AG09309 (cell line): Measurements from ENCODE around the gene MAP7D1.
A peak's percentile ranks its signal among the peaks of the same experiment; 100 is the strongest.
"Not testable (repeated sequence)": the region's sequence is repeated elsewhere in the genome, so short reads cannot be mapped to it uniquely, and the experiment has no call there.

ENCODE experiments used
- DNase-seq: peaks from one replicate; pipeline ENCODE4 v3.0.0-alpha.2; 2010; ENCODE audit warnings: low read depth
- H3K4me3 ChIP-seq: 2 replicates; pipeline ENCODE4 v1.5.1; 2011; ENCODE audit warnings: mild to moderate bottlenecking, low read depth, low read length, moderate library complexity; ENCODE audit not compliant: control insufficient read depth
- CTCF ChIP-seq: IDR thresholded peaks from 2 replicates; pipeline ENCODE4 v1.5.1; 2011; ENCODE audit warnings: mild to moderate bottlenecking, low read depth, low read length, inconsistent platforms; ENCODE audit not compliant: insufficient read depth, control insufficient read depth; ENCODE audit errors: missing control alignments

The MAP7D1 gene

DNA sequence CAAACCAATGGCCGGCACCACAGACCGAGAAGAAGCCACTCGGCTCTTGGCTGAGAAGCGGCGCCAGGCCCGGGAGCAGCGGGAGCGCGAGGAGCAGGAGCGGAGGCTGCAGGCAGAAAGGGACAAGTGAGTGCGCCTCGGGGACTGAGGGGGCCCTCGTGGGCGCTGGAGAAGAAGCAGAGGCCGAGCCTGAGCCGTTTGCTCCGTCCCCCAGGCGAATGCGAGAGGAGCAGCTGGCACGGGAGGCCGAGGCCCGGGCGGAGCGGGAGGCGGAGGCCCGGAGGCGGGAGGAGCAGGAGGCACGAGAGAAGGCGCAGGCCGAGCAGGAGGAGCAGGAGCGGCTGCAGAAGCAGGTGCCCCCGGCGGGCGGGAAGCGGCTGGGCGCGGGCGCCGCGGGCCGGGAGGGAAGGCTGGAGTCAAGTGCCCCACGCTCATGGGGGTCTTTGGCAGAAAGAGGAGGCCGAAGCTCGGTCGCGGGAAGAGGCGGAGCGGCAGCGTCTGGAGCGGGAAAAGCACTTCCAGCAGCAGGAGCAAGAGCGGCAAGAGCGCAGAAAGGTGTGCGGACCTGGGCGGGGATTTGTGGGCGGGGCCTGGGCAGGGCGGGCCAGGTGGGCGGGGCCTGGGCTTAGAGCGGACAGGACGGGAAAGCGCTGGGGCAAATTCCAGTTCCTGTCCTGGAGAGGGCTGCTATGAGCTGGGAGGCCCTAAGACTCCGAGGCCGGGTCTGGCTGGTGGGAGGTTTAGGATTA is 22.7 kb downstream of the MAP7D1 start:
- TF ChIP-seq CTCF = no peak
- H3K4me3 ChIP-seq = no peak overlapping the region
- DNase-seq = no peak

DNA sequence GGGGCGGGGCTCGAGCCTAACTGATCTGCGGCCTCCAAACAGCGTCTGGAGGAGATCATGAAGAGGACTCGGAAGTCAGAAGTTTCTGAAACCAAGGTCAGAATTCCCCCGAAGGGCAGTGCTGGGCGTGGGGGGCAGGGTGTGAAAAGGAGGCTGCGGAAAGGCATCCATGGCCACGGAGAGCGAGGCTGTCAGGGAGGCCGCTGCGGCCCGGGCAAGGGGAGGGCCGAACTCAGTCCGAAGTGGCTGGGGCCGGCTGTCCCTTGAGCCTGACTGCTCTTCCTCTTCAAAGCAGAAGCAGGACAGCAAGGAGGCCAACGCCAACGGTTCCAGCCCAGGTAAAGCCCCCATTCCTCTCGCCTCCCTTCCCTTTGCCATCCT is 23.2 kb downstream of the MAP7D1 start:
- DNase-seq = no peak
- H3K4me3 ChIP-seq = no peak overlapping the region
- no peak for TF ChIP-seq CTCF

- DNase-seq = no peak
- TF ChIP-seq CTCF = no peak
- no peak overlapping the region for H3K4me3 ChIP-seq
These were observed 26.8 kb downstream of the MAP7D1 start for GRCh38 chr1:36182734-36183133.

DNA sequence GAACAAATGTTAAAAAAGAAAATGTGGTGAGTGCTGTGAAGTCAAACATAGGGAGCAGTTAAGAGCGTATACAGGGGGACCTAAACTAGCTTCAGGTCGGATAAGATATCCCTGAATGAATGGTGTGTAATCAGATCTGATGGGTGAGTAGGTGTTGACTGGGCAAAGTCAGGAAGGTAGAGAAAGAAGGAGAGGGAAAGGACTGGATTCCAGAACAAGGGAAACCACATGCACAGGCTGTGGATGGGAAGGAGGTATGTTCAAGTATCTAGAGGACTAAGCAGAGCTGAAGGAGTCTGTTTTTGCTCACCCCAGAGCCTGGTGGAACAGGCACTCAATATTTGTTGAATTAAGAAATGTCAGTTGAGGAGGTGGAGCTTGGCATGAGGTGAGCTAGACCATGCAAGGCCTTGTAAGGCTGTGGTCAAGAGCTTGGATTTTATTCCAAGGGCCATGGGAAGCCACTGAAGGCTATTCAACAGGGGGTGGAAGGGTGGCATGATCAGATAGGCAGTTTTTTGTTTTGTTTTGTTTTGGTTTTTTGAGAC is 27.4 kb downstream of the MAP7D1 start:
- no peak overlapping the region for H3K4me3 ChIP-seq
- TF ChIP-seq CTCF = no peak
- DNase-seq = no peak

DNA sequence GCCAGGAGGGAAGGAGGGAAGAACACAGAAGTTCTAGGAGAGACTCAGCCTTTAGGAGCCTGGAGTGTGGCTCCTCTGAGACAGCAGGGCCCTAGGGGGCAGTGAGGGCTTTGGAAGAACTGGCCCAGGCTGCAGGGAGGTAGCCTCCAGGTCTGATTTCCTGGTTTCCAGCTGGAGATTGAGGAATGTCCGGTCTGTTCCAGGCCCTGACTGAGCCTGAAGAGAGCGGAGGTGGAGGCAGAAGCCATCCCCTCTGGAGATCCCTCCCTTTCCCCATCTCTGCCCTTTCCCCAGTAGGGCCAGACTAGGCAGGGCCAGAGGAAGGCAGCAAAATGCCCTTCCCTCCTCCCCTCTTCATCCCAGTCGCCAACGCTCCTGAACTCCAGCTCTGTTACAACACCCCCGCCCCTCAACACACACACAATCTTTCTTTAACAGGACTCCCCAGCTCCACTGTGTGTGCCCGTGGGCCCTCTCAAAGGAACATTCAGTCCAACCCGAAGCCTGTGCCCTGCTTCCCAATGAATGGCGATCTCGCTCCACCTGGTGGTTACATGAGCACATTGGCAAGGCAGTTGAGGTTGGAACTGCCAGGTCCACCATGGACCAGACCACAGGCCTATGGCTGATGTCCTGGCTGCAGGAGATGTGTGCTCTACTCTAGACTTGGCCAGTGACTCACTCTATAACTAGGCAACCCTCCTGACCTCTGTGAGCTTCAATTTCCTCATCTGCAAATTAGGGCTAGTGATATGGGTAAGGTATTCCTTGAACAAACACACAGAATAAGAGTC is 32.0 kb downstream of the MAP7D1 start:
- no peak overlapping the region for H3K4me3 ChIP-seq
- DNase-seq = peak; percentile 74
- TF ChIP-seq CTCF = peak; percentile 90

DNA sequence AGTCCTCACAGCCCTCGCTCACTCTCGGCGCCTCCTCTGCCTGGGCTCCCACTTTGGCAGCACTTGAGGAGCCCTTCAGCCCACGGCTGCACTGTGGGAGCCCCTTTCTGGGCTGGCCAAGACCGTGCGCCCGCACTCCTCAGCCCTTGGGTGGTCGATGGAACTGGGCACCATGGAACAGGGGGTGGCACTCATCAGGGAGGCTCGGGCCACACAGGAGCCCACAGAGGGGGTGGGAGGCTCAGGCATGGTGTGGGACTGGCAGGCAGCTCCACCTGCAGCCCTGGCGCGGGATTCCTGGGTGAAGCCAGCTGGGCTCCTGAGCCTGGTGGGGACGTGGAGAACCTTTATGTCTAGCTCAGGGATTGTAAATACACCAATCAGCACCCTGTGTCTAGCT is 40.8 kb downstream of the MAP7D1 start:
- not testable (repeated sequence) for DNase-seq, H3K4me3 ChIP-seq

DNA sequence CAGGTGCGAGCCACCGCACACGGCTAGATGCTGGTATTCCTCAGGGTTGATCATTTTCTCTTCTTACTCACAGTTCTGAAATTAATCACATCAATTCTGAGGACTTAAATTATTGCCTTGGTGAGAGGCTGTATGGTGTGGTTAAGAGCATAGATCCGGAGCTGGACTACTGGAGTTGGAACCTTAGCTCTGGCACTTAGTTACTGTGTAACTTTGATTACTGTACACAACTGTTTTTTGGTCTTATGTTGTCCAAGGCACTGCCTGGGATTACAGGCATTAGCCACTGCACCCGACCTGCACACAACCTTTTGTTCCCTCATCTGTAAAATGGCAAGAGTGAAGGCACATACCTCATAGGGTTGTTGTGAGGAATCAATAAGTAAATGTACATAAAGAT is 42.7 kb downstream of the MAP7D1 start:
- TF ChIP-seq CTCF = no peak
- no peak for DNase-seq
- no peak overlapping the region for H3K4me3 ChIP-seq
